Memory B cell (primary cell): ENCODE measurements around the gene GANAB.
A peak's percentile ranks its signal among the peaks of the same experiment; 100 is the strongest.
"Not testable (repeated sequence)": the region's sequence is repeated elsewhere in the genome, so short reads cannot be mapped to it uniquely, and the experiment has no call there.

Source experiments
- ATAC-seq: fragments of 150-1000 bp; cut with Tn5 transposase; 2 replicates; pipeline ENCODE4 v1.10.0; 2021; ENCODE audit warnings: low read depth, mild to moderate bottlenecking, moderate library complexity
- DNase-seq, 2 donors: peaks; one replicate each; pipeline ENCODE4 v3.0.0; 2022; ENCODE audit warnings: low spot score in 2 of 2
- H3K27ac Mint-ChIP-seq: one replicate; pipeline ENCODE4 v1.8.0; 2022; ENCODE audit warnings: mild to moderate bottlenecking, moderate library complexity, mixed read lengths
- H3K27me3 Mint-ChIP-seq: one replicate; pipeline ENCODE4 v1.8.0; 2022; ENCODE audit warnings: mixed read lengths
- H3K36me3 Mint-ChIP-seq: one replicate; pipeline ENCODE4 v1.8.0; 2022; ENCODE audit warnings: mild to moderate bottlenecking, mixed read lengths
- H3K4me1 Mint-ChIP-seq: one replicate; pipeline ENCODE4 v1.8.0; 2022; ENCODE audit warnings: mixed read lengths
- H3K4me3 Mint-ChIP-seq: one replicate; pipeline ENCODE4 v1.8.0; 2022; ENCODE audit warnings: mild to moderate bottlenecking, moderate library complexity, mixed read lengths
- H3K9me3 Mint-ChIP-seq: one replicate; pipeline ENCODE4 v1.8.0; 2022; ENCODE audit warnings: mixed read lengths

GANAB gene

GRCh38 chr11:62621567-62622470 is 24.6 kb downstream of the GANAB start, which contains the start of gene B3GAT3:
Gene B3GAT3 (minus strand): TSS chr11:62621986. CDS start chr11:62621947, 39 bp downstream.
- DNase-seq (peak; percentile 93 to 97), ATAC-seq (peak; percentile 85)
- Mint-ChIP-seq H3K36me3 (peaks cover 13% of the 10 kb centered on the region), H3K4me1 (peaks cover 10% of the 10 kb centered on the region), H3K4me3 (peak within 1 kb of the TSS; percentile 86), H3K9me3 (no peaks in the 10 kb centered on the region), H3K27ac (peak within 1 kb of the TSS; percentile 93), H3K27me3 (no peaks in the 10 kb centered on the region)

- ATAC-seq (no peak), DNase-seq (no peak)
- peak overlapping the region; percentile 93 for H3K27ac Mint-ChIP-seq
- peaks cover 10% of the 10 kb centered on the region for H3K36me3 Mint-ChIP-seq
- no peaks in the 10 kb centered on the region for H3K9me3 Mint-ChIP-seq
- H3K4me3 Mint-ChIP-seq = peak overlapping the region; percentile 86
- peaks cover 10% of the 10 kb centered on the region for H3K4me1 Mint-ChIP-seq
- no peaks in the 10 kb centered on the region for H3K27me3 Mint-ChIP-seq
These were observed 25.3 kb downstream of the GANAB start for GRCh38 chr11:62621027-62621566.

DNA sequence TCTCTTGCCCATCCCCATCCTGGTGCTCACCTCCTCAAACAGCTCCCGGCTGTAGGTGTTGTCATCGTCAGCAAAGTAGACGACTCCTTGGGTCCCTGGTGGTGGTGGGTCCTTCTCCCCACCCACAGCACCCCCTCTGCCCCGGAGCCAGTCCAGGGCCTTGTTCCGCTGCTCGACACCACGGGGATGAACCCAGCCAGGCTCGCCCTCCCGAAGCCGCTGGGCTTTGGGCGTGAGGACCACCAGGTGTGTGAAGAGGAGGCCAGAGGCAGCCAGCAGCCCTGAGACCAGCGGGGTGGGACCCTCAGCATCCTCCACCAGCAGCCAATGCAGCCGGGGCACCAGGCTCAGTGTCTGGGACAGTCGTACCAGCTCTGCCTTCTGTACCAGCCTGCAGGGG is 29.5 kb downstream of the GANAB start:
- H3K9me3 Mint-ChIP-seq, H3K27me3 Mint-ChIP-seq, H3K36me3 Mint-ChIP-seq, ATAC-seq, DNase-seq, H3K4me1 Mint-ChIP-seq, H3K4me3 Mint-ChIP-seq, H3K27ac Mint-ChIP-seq: not testable (repeated sequence)

- H3K27ac Mint-ChIP-seq = no peak overlapping the region
- no peaks in the 10 kb centered on the region for H3K27me3 Mint-ChIP-seq
- DNase-seq = no peak
- no peak overlapping the region for H3K4me3 Mint-ChIP-seq
- H3K9me3 Mint-ChIP-seq = no peaks in the 10 kb centered on the region
- H3K4me1 Mint-ChIP-seq = peaks cover 9% of the 10 kb centered on the region
- ATAC-seq = no peak
- peaks cover 3% of the 10 kb centered on the region for H3K36me3 Mint-ChIP-seq
These were observed 30.9 kb downstream of the GANAB start for GRCh38 chr11:62615521-62615920.

DNA sequence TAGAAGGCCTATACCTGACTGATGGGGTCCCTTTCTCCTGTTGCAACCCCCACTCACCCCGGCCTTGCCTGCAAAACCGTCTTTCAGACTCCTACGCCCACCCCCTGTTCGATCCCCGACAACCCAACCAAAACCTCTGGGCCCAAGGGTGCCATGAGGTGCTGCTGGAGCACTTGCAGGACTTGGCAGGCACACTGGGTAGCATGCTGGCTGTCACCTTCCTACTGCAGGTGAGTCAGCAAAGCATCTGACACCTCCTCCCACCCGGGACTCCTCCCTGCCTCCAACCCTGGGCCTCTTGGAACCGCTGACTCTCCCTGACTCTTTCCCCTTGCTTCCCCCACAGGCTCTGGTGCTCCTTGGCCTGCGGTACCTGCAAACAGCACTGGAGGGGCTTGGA is 32.1 kb downstream of the GANAB start:
- Mint-ChIP-seq H3K9me3 (no peaks in the 10 kb centered on the region), H3K4me1 (peaks cover 11% of the 10 kb centered on the region), H3K27ac (peak overlapping the region; percentile 35), H3K36me3 (peaks cover 3% of the 10 kb centered on the region), H3K27me3 (no peaks in the 10 kb centered on the region), H3K4me3 (no peak overlapping the region)
- ATAC-seq (no peak), DNase-seq (no peak)

DNA sequence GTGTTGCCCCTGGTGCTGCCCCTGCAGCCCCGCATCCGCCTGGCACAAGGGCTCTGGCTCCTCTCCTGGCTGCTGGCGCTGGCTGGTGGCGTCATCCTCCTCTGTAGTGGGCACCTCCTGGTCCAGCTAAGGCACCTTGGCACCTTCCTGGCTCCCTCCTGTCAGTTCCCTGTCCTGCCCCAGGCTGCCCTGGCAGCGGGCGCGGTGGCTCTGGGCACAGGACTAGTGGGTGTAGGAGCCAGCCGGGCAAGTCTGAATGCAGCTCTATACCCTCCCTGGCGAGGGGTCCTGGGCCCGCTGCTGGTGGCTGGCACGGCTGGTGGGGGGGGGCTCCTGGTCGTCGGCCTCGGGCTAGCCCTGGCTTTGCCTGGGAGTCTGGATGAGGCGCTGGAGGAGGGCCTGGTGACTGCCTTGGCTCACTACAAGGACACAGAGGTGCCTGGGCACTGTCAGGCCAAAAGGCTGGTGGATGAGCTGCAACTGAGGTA is 33.1 kb downstream of the GANAB start:
- DNase-seq (no peak), ATAC-seq (no peak)
- Mint-ChIP-seq H3K4me3 (peak overlapping the region; percentile 74), H3K27me3 (no peaks in the 10 kb centered on the region), H3K27ac (peak overlapping the region; percentile 35), H3K4me1 (peaks cover 15% of the 10 kb centered on the region), H3K9me3 (no peaks in the 10 kb centered on the region), H3K36me3 (peaks cover 3% of the 10 kb centered on the region)

DNA sequence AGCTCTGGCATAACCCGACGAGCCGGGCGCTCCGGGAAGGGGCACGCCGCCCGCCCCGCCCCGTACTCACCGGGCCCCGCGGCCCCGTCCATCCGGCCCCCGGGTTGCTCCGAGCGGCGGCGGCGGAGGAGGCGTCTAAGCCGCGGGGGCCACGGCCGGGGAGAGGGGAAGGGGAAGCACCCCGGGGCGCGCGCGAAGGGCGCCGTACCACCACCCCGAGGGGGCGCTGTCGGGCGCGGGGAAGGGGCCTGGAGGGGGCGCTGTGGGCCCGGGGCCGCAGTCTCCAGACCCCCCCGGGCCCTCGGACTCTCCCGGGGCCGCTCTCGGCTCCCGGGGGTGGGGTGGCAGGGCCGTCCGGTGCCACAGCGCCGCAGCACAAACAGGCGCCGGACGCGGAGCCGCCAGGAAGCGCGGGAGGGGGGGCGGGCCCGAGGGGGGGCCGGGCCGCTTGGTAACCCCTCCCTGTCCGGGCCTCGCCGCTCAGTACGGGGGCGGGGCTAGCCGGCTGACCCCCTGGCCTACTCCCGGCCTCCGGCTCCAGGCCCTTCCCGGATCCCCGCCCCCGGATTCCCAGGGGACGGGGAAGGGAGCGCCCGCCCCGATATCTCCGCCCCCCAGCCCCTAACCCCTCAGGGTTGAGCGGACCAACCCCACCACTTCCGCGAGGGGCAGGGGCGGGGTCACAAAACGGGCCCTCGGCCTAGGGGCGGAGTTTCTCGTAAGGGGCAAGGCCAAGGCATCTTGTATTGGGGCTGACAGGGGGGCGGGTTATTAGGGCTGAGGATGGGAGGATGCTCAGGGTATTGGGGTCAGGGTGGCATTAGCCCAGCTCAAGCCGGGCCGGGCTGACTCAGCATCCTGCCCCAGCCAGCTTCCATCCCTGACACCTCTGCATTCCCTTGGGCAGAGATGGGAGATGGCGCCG is 33.8 kb downstream of the GANAB start, which contains the start of the genes EML3 and ROM1:
TSS of gene EML3 (minus strand) at position 410 of the 925 bp plus-strand sequence. CDS start at position 92, 318 bp downstream.
TSS of gene ROM1 (plus strand) at position 892 of the 925 bp plus-strand sequence. CDS start at position 917, 25 bp downstream.
- peak; percentile 94 to 98 for DNase-seq
- no peaks in the 10 kb centered on the region for H3K27me3 Mint-ChIP-seq
- ATAC-seq = peak; percentile 73
- no peaks in the 10 kb centered on the region for H3K9me3 Mint-ChIP-seq
- H3K4me3 Mint-ChIP-seq = peak within 1 kb of the TSS; percentile 97
- peak within 1 kb of the TSS; percentile 95 for H3K27ac Mint-ChIP-seq
- peaks cover 21% of the 10 kb centered on the region for H3K4me1 Mint-ChIP-seq
- H3K36me3 Mint-ChIP-seq = peaks cover 8% of the 10 kb centered on the region

DNA sequence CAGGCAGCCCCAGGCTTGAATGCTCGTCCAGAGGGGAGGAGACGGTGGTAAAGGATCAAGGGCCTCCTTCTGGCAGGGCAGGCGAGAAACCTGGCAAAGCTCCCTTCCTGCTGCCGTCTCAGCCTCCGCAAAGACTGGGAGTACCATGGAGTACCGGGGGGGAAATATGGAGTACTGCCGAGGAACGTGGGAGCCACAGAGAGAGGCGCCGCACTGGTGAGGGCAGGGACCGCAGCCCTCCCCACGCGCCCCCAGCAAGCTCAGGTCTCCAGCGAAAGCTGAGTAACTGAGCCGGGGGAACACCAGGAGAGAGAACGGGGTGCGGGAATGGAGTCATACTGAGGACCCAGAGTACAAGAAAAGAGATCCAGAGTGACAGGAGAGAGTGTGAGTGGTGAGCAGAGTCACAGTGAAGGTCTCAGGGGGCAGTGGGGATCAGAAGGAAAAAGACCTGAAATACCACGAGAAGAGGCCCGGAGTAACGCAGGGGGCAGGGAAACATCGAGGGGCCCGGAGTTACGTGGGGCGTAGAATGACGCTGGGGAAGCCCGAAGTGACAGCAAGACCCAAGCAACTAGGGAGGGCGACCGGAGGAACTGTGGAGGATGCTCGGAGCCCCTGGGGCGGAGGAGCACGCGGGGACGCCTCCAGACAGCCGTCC is 34.6 kb downstream of the GANAB start:
- Mint-ChIP-seq H3K36me3 (peaks cover 10% of the 10 kb centered on the region), H3K9me3 (no peaks in the 10 kb centered on the region), H3K4me1 (peaks cover 23% of the 10 kb centered on the region), H3K4me3 (peak overlapping the region; percentile 97), H3K27ac (peak overlapping the region; percentile 95), H3K27me3 (no peaks in the 10 kb centered on the region)
- peak; percentile 51 for ATAC-seq
- peak; percentile 53 to 59 for DNase-seq

DNA sequence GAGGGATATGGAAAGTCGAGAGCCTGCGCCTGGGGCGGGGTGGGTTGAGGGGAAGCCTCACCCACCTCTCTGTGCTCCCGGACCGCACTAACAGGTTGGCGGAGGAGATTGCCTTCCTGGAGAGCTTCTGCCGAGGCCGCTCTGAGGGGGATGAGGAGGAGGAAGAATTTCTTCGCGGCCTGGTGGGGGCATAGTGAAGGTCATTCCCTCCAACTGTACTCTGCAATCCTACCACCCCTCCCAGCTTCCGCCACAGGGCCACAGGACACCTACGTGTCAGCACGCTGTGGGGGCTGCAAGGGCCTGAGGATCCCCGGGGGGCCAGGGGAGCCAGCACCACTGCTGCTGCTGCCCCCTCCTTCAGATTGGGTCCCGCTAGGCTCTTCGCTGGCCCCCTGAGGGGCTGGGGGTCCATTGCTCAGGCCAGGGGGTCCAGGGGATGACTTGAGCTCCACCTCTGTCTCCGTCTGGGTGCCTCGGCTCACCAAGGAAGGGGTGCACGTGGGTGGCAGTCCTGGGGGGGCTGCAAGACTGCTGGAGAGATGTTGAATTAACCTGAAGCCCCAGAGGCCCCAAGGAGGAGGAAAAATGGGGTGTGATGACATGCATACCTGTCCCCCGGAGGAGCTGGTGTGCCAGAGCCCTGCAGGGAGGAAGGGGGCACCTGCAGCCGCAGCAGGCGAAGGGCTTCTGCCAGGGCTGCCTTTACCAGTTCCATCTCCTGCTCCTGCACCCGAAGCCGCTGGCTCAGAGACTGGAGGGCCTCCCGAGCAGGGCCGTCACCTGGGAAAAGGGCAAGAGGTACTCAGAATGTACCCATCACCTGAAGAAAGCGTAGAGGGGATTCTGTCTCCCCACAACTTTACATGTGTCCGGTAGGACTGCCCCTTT is 35.4 kb downstream of the GANAB start:
- Mint-ChIP-seq H3K36me3 (peaks cover 10% of the 10 kb centered on the region), H3K27me3 (no peaks in the 10 kb centered on the region), H3K4me1 (peaks cover 23% of the 10 kb centered on the region), H3K4me3 (peak overlapping the region; percentile 97), H3K27ac (peak overlapping the region; percentile 95), H3K9me3 (no peaks in the 10 kb centered on the region)
- DNase-seq = no peak
- no peak for ATAC-seq

GRCh38 chr11:62610403-62610802 is 36.0 kb downstream of the GANAB start:
- Mint-ChIP-seq H3K9me3 (no peaks in the 10 kb centered on the region), H3K36me3 (peaks cover 10% of the 10 kb centered on the region), H3K27ac (peak overlapping the region; percentile 95), H3K27me3 (no peaks in the 10 kb centered on the region), H3K4me1 (peaks cover 23% of the 10 kb centered on the region), H3K4me3 (peak overlapping the region; percentile 74)
- no peak for ATAC-seq
- DNase-seq = no peak

- no peak for ATAC-seq
- DNase-seq = no peak
- Mint-ChIP-seq H3K9me3 (no peaks in the 10 kb centered on the region), H3K27me3 (no peaks in the 10 kb centered on the region), H3K36me3 (peaks cover 18% of the 10 kb centered on the region), H3K27ac (no peak overlapping the region), H3K4me3 (peak overlapping the region; percentile 3), H3K4me1 (peaks cover 25% of the 10 kb centered on the region)
These were observed 37.6 kb downstream of the GANAB start for GRCh38 chr11:62608776-62609175.

- DNase-seq = no peak
- Mint-ChIP-seq H3K27me3 (no peaks in the 10 kb centered on the region), H3K36me3 (peaks cover 22% of the 10 kb centered on the region), H3K4me3 (no peak overlapping the region), H3K9me3 (no peaks in the 10 kb centered on the region), H3K27ac (no peak overlapping the region), H3K4me1 (peaks cover 30% of the 10 kb centered on the region)
- ATAC-seq = no peak
These were observed 38.7 kb downstream of the GANAB start for GRCh38 chr11:62607714-62608113.
